Measurements from ENCODE around the gene ESR2. TPM values are rescaled to one million over a fixed set of nuclear protein-coding genes. Genes with fewer than 3 reads are reported as not detected.

The ESR2 gene
- total and polyA plus RNA-seq, 12 donors: 0.12 to 1.6 (median 0.73) TPM

DNA sequence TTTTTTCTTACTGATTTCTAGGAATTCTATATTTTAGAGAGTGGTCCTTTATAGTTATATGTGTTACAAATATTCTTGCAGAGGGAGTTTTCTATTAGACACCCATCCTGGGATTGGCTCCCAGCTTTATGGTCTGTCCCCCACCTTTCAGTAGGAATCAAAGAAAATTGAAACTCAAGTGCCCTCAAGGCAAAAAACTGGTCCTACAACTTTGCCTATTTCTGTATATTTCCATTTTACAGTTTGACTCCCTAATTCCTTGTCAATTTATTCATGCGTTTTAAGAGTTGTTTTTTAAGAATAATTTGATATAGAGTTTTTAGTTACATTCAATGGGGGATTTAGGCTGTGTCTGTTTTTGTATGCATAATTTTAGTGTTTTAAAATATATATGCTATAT lies 232.5 kb downstream of the ESR2 start:
- H3K9me3 ChIP-seq: no peaks in the 10 kb centered on the region
- H3K4me1 ChIP-seq: no peaks in the 10 kb centered on the region
- intact Hi-C loops (cut with DNase I): no loop called here
- DNase-seq: no peak
- TF ChIP-seq, protein P1, sequence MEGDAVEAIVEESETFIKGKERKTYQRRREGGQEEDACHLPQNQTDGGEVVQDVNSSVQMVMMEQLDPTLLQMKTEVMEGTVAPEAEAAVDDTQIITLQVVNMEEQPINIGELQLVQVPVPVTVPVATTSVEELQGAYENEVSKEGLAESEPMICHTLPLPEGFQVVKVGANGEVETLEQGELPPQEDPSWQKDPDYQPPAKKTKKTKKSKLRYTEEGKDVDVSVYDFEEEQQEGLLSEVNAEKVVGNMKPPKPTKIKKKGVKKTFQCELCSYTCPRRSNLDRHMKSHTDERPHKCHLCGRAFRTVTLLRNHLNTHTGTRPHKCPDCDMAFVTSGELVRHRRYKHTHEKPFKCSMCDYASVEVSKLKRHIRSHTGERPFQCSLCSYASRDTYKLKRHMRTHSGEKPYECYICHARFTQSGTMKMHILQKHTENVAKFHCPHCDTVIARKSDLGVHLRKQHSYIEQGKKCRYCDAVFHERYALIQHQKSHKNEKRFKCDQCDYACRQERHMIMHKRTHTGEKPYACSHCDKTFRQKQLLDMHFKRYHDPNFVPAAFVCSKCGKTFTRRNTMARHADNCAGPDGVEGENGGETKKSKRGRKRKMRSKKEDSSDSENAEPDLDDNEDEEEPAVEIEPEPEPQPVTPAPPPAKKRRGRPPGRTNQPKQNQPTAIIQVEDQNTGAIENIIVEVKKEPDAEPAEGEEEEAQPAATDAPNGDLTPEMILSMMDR (IDR thresholded peaks at IDR 0.05): no peak
- no peak for ATAC-seq
- no peak overlapping the region for H3K4me3 ChIP-seq
- no peaks in the 10 kb centered on the region for H3K27me3 ChIP-seq
- H3K27ac ChIP-seq: no peak overlapping the region
- 98 to 100% methylated on average over 1 of the region's 1 CpG for WGBS, 2 donors
- peaks cover 0 to 78% (median 0%) of the 10 kb centered on the region in 9 donors for H3K36me3 ChIP-seq

DNA sequence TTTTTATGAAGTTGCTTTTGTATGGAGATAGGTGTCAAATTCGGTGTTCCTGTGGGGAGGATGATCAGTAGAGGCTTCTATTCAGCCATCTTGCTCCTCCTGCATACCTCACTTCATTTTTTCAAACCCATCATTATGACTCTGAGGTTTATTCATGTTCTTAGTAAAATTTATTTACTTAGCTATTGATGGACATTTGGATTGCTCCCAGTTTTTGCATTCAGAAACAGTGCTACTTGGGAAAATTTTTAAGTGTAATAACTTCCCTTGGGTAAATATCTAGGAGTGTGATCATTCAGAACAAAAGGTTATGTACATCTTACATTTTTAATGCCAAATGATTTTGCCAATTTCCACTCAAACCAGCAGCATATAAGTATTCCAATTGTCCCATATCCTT lies 233.1 kb downstream of the ESR2 start:
- no peak overlapping the region for H3K4me3 ChIP-seq
- H3K27me3 ChIP-seq: no peaks in the 10 kb centered on the region
- ATAC-seq (no peak), DNase-seq (no peak)
- H3K9me3 ChIP-seq: no peaks in the 10 kb centered on the region
- WGBS, 2 donors: 76 to 79% methylated on average over 1 of the region's 1 CpG
- TF ChIP-seq, protein P1 (IDR thresholded peaks at IDR 0.05): no peak
- H3K36me3 ChIP-seq: peaks cover 0 to 78% (median 0%) of the 10 kb centered on the region in 9 donors
- H3K27ac ChIP-seq: no peak overlapping the region
- intact Hi-C loops (cut with DNase I): no loop called here
- no peaks in the 10 kb centered on the region for H3K4me1 ChIP-seq

GRCh38 chr14:64060648-64061096 lies 233.5 kb downstream of the ESR2 start:
- 86 to 88% methylated on average over 5 of the region's 5 CpGs for WGBS, 2 donors
- DNase-seq: no peak
- intact Hi-C loops (cut with DNase I): no loop called here
- peak in 1 of 8 donors; percentile 27 for ATAC-seq
- Histone ChIP-seq H3K4me1 (no peaks in the 10 kb centered on the region), H3K27me3 (no peaks in the 10 kb centered on the region), H3K4me3 (no peak overlapping the region), H3K36me3 (peaks cover 0 to 78% (median 0%) of the 10 kb centered on the region in 9 donors), H3K9me3 (no peaks in the 10 kb centered on the region), H3K27ac (no peak overlapping the region)
- TF ChIP-seq, protein P1 (IDR thresholded peaks at IDR 0.05): peak in 7 of 9 donors; percentile 14 to 41 (median 26)

GRCh38 chr14:64060199-64060545 lies 234.0 kb downstream of the ESR2 start:
- intact Hi-C loops (cut with DNase I): no loop called here
- DNase-seq (no peak), ATAC-seq (no peak)
- TF ChIP-seq, protein P1 (IDR thresholded peaks at IDR 0.05): no peak
- 90 to 100% methylated on average over 1 of the region's 1 CpG for WGBS, 2 donors
- Histone ChIP-seq H3K9me3 (no peaks in the 10 kb centered on the region), H3K27ac (no peak overlapping the region), H3K4me1 (no peaks in the 10 kb centered on the region), H3K27me3 (no peaks in the 10 kb centered on the region), H3K4me3 (no peak overlapping the region), H3K36me3 (peaks cover 0 to 78% (median 0%) of the 10 kb centered on the region in 9 donors)
